ENCODE measurements around the gene C12orf75. TPM values are rescaled to one million over a fixed set of nuclear protein-coding genes. Genes with fewer than 3 reads are reported as not detected.

Gene C12orf75
- total RNA-seq, 2 donors from 2014 or later: 43.7 to 57.0 TPM

DNA sequence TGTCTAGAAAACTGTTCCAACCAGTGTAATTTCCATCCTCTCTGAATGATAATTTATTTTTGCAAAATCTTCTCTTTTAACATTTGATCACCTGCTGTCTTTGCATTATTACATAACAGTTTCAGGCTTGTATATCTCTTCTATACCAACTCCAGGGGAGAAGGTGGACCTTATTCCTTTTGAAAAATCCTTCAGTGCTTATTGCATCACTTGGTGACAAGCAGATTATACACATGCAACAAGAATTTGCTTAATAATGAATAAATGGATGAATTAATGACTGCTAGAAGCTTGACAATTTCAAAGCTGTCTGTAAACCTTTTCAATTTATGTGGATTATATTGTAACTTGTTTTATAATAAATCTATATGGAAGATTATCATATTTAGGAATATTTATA lies 37.3 kb upstream of the C12orf75 start:
- Histone ChIP-seq H3K4me3 (ENCODE audit: low read length) (no peak overlapping the region), H3K9ac (ENCODE audit: extremely low read depth, low read length, poor library complexity, severe bottlenecking) (no peak overlapping the region), H3K9me3 (ENCODE audit: control insufficient read depth, low read length) (no peaks in the 10 kb centered on the region), H3K36me3 (ENCODE audit: control insufficient read depth, insufficient read depth, low read length) (no peaks in the 10 kb centered on the region), H3K27ac (ENCODE audit: low read depth, low read length) (no peak overlapping the region), H3K27me3 (ENCODE audit: control insufficient read depth, insufficient read depth, low read length, poor library complexity, severe bottlenecking) (no peaks in the 10 kb centered on the region), H3K4me1 (ENCODE audit: control insufficient read depth, insufficient read depth, low read length) (no peaks in the 10 kb centered on the region)
- peaks cover 8% of the 10 kb centered on the region for H3K9me3 Mint-ChIP-seq
- DNase-seq: no peak
- no peak overlapping the region for H3K27ac Mint-ChIP-seq
- no peaks in the 10 kb centered on the region for H3K36me3 Mint-ChIP-seq (ENCODE audit: low read depth)
- no peaks in the 10 kb centered on the region for H3K27me3 Mint-ChIP-seq (ENCODE audit: insufficient read depth)
- H3K4me3 Mint-ChIP-seq: no peak overlapping the region
- TF ChIP-seq, protein P1, sequence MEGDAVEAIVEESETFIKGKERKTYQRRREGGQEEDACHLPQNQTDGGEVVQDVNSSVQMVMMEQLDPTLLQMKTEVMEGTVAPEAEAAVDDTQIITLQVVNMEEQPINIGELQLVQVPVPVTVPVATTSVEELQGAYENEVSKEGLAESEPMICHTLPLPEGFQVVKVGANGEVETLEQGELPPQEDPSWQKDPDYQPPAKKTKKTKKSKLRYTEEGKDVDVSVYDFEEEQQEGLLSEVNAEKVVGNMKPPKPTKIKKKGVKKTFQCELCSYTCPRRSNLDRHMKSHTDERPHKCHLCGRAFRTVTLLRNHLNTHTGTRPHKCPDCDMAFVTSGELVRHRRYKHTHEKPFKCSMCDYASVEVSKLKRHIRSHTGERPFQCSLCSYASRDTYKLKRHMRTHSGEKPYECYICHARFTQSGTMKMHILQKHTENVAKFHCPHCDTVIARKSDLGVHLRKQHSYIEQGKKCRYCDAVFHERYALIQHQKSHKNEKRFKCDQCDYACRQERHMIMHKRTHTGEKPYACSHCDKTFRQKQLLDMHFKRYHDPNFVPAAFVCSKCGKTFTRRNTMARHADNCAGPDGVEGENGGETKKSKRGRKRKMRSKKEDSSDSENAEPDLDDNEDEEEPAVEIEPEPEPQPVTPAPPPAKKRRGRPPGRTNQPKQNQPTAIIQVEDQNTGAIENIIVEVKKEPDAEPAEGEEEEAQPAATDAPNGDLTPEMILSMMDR (conservative IDR thresholded peaks at IDR 0.05): no peak
- H3K4me1 Mint-ChIP-seq: no peaks in the 10 kb centered on the region

DNA sequence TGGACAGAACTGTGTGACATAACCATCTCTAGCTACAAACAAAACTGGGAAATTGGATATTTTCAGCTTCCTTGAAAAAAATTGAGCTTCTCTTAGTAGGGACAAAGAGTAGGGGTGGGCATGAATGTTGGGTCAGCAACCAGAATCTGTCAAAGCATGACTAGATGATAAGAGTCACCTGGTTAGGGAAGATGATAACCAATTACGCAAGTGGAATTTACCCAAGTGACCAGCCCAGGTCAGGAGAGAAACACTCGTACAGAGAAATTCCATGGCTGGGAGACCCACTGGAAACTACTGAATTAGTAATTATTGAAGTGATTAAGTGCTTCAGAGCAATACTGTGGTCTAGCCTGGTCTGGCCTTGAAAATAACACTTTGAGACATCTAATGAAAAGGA lies 36.3 kb upstream of the C12orf75 start:
- no peak overlapping the region for H3K9ac ChIP-seq (ENCODE audit: extremely low read depth, low read length, poor library complexity, severe bottlenecking)
- Mint-ChIP-seq H3K36me3 (ENCODE audit: low read depth) (no peaks in the 10 kb centered on the region), H3K9me3 (peaks cover 18% of the 10 kb centered on the region), H3K4me3 (no peak overlapping the region), H3K27ac (no peak overlapping the region), H3K27me3 (ENCODE audit: insufficient read depth) (no peaks in the 10 kb centered on the region), H3K4me1 (no peaks in the 10 kb centered on the region)
- WGBS, 2 experiments (ENCODE audit: insufficient coverage in 1 of 2, insufficient read length in 1 of 2): 95 to 100% methylated on average over 2 of the region's 2 CpGs
- H3K27ac ChIP-seq (ENCODE audit: low read depth, low read length): no peak overlapping the region
- H3K9me3 ChIP-seq (ENCODE audit: control insufficient read depth, low read length): peaks cover 9% of the 10 kb centered on the region
- H3K27me3 ChIP-seq (ENCODE audit: control insufficient read depth, insufficient read depth, low read length, poor library complexity, severe bottlenecking): no peaks in the 10 kb centered on the region
- no peak overlapping the region for H3K4me3 ChIP-seq (ENCODE audit: low read length)
- TF ChIP-seq, protein P1 (conservative IDR thresholded peaks at IDR 0.05): no peak
- DNase-seq: no peak
- no peaks in the 10 kb centered on the region for H3K4me1 ChIP-seq (ENCODE audit: control insufficient read depth, insufficient read depth, low read length)
- H3K36me3 ChIP-seq (ENCODE audit: control insufficient read depth, insufficient read depth, low read length): no peaks in the 10 kb centered on the region

DNA sequence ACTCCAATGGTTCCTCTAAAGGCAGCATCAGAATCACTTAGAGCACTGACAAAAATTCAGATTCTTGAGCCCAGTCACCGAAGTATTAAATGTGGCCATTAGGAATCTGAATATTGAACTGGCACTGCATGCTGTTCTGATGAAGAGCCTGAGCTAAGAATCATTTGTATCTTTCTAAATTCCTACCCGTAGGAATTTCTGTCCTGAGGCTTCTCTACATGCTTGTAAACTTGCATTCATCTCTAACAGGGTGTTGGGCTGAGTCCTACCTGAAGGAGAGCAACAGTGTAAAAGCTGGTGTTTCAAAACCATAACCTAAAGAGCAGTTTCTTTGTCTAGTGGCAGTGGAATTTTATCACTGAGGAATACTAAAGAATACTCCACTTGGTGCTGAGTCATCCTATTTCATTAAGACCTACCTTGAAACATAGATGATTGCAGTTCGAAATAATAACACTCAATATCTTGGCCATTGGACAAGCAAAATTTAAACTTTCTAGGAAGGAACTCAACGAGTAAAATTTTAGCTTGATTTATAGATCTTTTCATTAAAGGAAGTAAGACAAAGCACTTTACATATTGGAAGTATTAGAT lies 35.5 kb upstream of the C12orf75 start:
- Histone ChIP-seq H3K27ac (ENCODE audit: low read depth, low read length) (no peak overlapping the region), H3K4me3 (ENCODE audit: low read length) (no peak overlapping the region), H3K36me3 (ENCODE audit: control insufficient read depth, insufficient read depth, low read length) (no peaks in the 10 kb centered on the region), H3K9ac (ENCODE audit: extremely low read depth, low read length, poor library complexity, severe bottlenecking) (no peak overlapping the region), H3K4me1 (ENCODE audit: control insufficient read depth, insufficient read depth, low read length) (no peaks in the 10 kb centered on the region), H3K27me3 (ENCODE audit: control insufficient read depth, insufficient read depth, low read length, poor library complexity, severe bottlenecking) (no peaks in the 10 kb centered on the region), H3K9me3 (ENCODE audit: control insufficient read depth, low read length) (peaks cover 13% of the 10 kb centered on the region)
- Mint-ChIP-seq H3K9me3 (peaks cover 26% of the 10 kb centered on the region), H3K4me3 (no peak overlapping the region), H3K27ac (no peak overlapping the region), H3K36me3 (ENCODE audit: low read depth) (peaks cover 2% of the 10 kb centered on the region), H3K4me1 (no peaks in the 10 kb centered on the region), H3K27me3 (ENCODE audit: insufficient read depth) (no peaks in the 10 kb centered on the region)
- TF ChIP-seq, protein P1 (conservative IDR thresholded peaks at IDR 0.05): no peak
- DNase-seq: no peak
- 85 to 92% methylated on average over 3 to 4 of the region's 4 CpGs for WGBS, 2 experiments (ENCODE audit: insufficient coverage in 1 of 2, insufficient read length in 1 of 2)
